HepG2 (cell line): ENCODE data around the gene NCBP3. TPM values are rescaled to one million over a fixed set of nuclear protein-coding genes. Genes with fewer than 3 reads are reported as not detected.

ENCODE experiments used
- ATAC-seq: fragments of 200-7000 bp; cut with Tn5 transposase; 3 replicates; pipeline ENCODE4 v1.9.1; 2020; ENCODE audit warnings: mild to moderate bottlenecking, moderate library complexity
- BruUV-seq: library from RNA; stranded (reverse); fragments of 400-500 nt; replicated peaks from 2 replicates; lab custom pipeline; 2021; lab: Mats Ljungman, UMichigan
- CTCF ChIA-PET: fragments of 300-600 bp; formaldehyde crosslinking; extraction: SDS; loops from one replicate; lab custom pipeline; 2021; ENCODE audit warnings: low total read pairs, inconsistent platforms, low intra/inter-chr PET ratio; lab: Yijun Ruan, JAX
- POLR2A ChIA-PET: fragments of 350-600 bp; sonication (Branson Sonifier 250); formaldehyde crosslinking; loops from one replicate; lab custom pipeline; 2020; ENCODE audit warnings: antibody characterized with exemption, inconsistent platforms; lab: Yijun Ruan, JAX
- DNase-seq: peaks from one replicate; pipeline ENCODE4 v3.0.0-alpha.2; 2015; ENCODE audit warnings: low spot score
- FAIRE-seq: peaks from 3 replicates; lab custom pipeline; 2011; peaks lifted over from hg19 to GRCh38; lab: Jason Lieb, UNC
- H2AFZ ChIP-seq: one replicate; pipeline ENCODE4 v1.6.1; 2011; ENCODE audit warnings: low read length, inconsistent platforms
- H3K27ac ChIP-seq: fragments of 300-600 bp; 3 replicates; pipeline ENCODE4 v1.8.0; 2011; ENCODE audit warnings: mixed run types, mild to moderate bottlenecking, mixed read lengths, low read length, inconsistent platforms; ENCODE audit not compliant: insufficient read depth; ENCODE audit errors: extremely low read length
- H3K27me3 ChIP-seq, 2 experiments: fragments of 200-600 bp in 1 of 2; 2 replicates in 1 of 2; 3 replicates in 1 of 2; pipeline versions ENCODE4 v1.6.0 to v1.8.0; 2011; ENCODE audit warnings: low read length in 2 of 2, mild to moderate bottlenecking in 2 of 2, moderate library complexity in 2 of 2, inconsistent platforms in 1 of 2; ENCODE audit not compliant: insufficient read depth in 2 of 2, control insufficient read depth in 1 of 2
- H3K36me3 ChIP-seq, 2 experiments: fragments of 200-600 bp in 1 of 2; replicated peaks in 1 of 2; 2 replicates in 1 of 2; 3 replicates in 1 of 2; pipeline versions ENCODE4 v1.5.1 to v1.8.0; 2011; ENCODE audit warnings: low read length in 2 of 2, inconsistent platforms in 1 of 2; ENCODE audit not compliant: insufficient read depth in 2 of 2, control insufficient read depth in 1 of 2
- H3K4me1 ChIP-seq: 2 replicates; pipeline ENCODE4 v1.5.1; 2012; ENCODE audit warnings: low read length, inconsistent platforms; ENCODE audit not compliant: insufficient read depth
- H3K4me2 ChIP-seq: 2 replicates; pipeline ENCODE4 v1.6.0; 2011; ENCODE audit warnings: low read depth, low read length, inconsistent platforms
- H3K4me3 ChIP-seq, 3 experiments: fragments of 200-600 bp in 1 of 3; sonication (generic), shearing (Covaris generic) in 1 of 3; replicated peaks in 1 of 3; 2 replicates each; pipeline ENCODE4 v1.5.1; 2011 to 2016; ENCODE audit warnings: low read length in 3 of 3, inconsistent platforms in 2 of 3, low read depth in 2 of 3, mild to moderate bottlenecking in 2 of 3, control low read depth in 1 of 3, mixed read lengths in 1 of 3; ENCODE audit not compliant: insufficient read depth in 1 of 3
- H3K79me2 ChIP-seq: one replicate; pipeline ENCODE4 v1.6.1; 2011; ENCODE audit warnings: low read length, inconsistent platforms; ENCODE audit not compliant: insufficient read depth
- H3K9ac ChIP-seq: 2 replicates; pipeline ENCODE4 v1.6.0; 2011; ENCODE audit warnings: mild to moderate bottlenecking, low read depth, low read length, inconsistent platforms; ENCODE audit not compliant: insufficient read depth
- H3K9me3 ChIP-seq: 2 replicates; pipeline ENCODE4 v1.5.1; 2012; ENCODE audit warnings: mild to moderate bottlenecking, low read length
- H4K20me1 ChIP-seq: 2 replicates; pipeline ENCODE4 v1.6.0; 2011; ENCODE audit warnings: inconsistent platforms, mild to moderate bottlenecking, low read length, moderate library complexity; ENCODE audit not compliant: insufficient read depth
- ATF1 ChIP-seq: IDR thresholded peaks from 2 replicates; pipeline ENCODE4 v1.6.1; 2016; ENCODE audit warnings: mild to moderate bottlenecking, control low read depth
- HNRNPLL ChIP-seq: fragments of 200-400 bp; formaldehyde crosslinking; IDR thresholded peaks from 2 replicates; pipeline ENCODE4 v1.6.1; 2017; ENCODE audit warnings: mild to moderate bottlenecking, low read depth, low read length; ENCODE audit not compliant: poor library complexity, severe bottlenecking
- NFYB ChIP-seq: sonication (generic); formaldehyde crosslinking; IDR thresholded peaks from 2 replicates; pipeline ENCODE4 v1.4.0; 2020; ENCODE audit warnings: missing genetic modification reagents
- ZNF558 ChIP-seq: sonication (generic); formaldehyde crosslinking; IDR thresholded peaks from 2 replicates; pipeline ENCODE4 v1.9.0; 2022; ENCODE audit warnings: mild to moderate bottlenecking, missing genetic modification reagents, borderline replicate concordance
- WGBS: methylation state at CpG from one replicate; pipeline ENCODE4 v1.1.6; 2017; ENCODE audit warnings: low lambda C conversion rate; 5-methylcytosine and 5-hydroxymethylcytosine counted together
- in situ Hi-C: cut with HindIII; loops from 2 replicates; pipeline ENCODE4 v1.10.0; 2017; ENCODE audit warnings: low pct_unique_long_range_greater_than_20kb; ENCODE audit not compliant: extremely low pct_ligation_motif_present
- intact Hi-C: fragments of 100-400 bp; cut with micrococcal nuclease; formaldehyde crosslinking; loops from one replicate; pipeline ENCODE4 v1.10.0; 2022; ENCODE audit not compliant: unreplicated experiment
- polyA plus RNA-seq, 8 experiments: library from polyadenylated mRNA; depleted of rRNA in 3 of 8; stranded (reverse) in 7 of 8; unstranded in 1 of 8; fragments of >200 nt; fragmentation: Illumina TruSeq in 4 of 8; extraction: Trizol in 4 of 8; gene quantifications; 2 replicates each; pipeline versions ENCODE4 v1.2.1 to v1.2.3, GENCODE V29; 2011 to 2016; ENCODE audit warnings: low read depth in 4 of 8, missing spikeins in 1 of 8, mixed read lengths in 1 of 8; ENCODE audit not compliant: insufficient read depth in 1 of 8
- total RNA-seq, 5 experiments: library from RNA; depleted of rRNA; stranded (reverse); fragments of >200 nt; fragmentation: Illumina TruSeq; extraction: Trizol; gene quantifications; 2 replicates each; pipeline ENCODE4 v1.2.3, GENCODE V29; 2016; ENCODE audit warnings: low read depth in 1 of 5

Gene NCBP3
- total and polyA plus RNA-seq, 2 of the 13 experiments (the other 11 are each of a cell fraction or from before 2014, with no cell fraction given): 19.5 to 24.8 TPM

GRCh38 chr17:3864534-3864933, 18.5 kb upstream of the NCBP3 start:
- Histone ChIP-seq H3K27me3 (no peaks in the 10 kb centered on the region), H3K79me2 (no peaks in the 10 kb centered on the region), H3K9me3 (no peaks in the 10 kb centered on the region), H3K27ac (no peak overlapping the region), H2AFZ (no peak overlapping the region), H3K4me1 (peaks cover 10% of the 10 kb centered on the region), H3K9ac (no peak overlapping the region), H3K4me2 (no peak overlapping the region), H3K36me3 (no peaks in the 10 kb centered on the region; a peak in 1 of 5 replicates), H3K4me3 (no peak overlapping the region), H4K20me1 (no peaks in the 10 kb centered on the region)
- CTCF ChIA-PET: no interaction called here
- no peak for ATAC-seq
- DNase-seq: no peak
- in situ Hi-C loops: no loop called here
- POLR2A ChIA-PET: no interaction called here
- WGBS: 83% methylated on average over 9 of the region's 10 CpGs
- BruUV-seq: no TSS peak
- intact Hi-C loops: no loop called here
- FAIRE-seq: no peak
- TF ChIP-seq NFYB (CRISPR knock-in tag) (no peak), ATF1 (CRISPR knock-in tag) (no peak)

- ChIA-PET CTCF (no interaction called here), POLR2A (no interaction called here)
- ATAC-seq (no peak), DNase-seq (no peak), FAIRE-seq (no peak)
- Histone ChIP-seq H3K9me3 (no peaks in the 10 kb centered on the region), H3K79me2 (no peaks in the 10 kb centered on the region), H4K20me1 (no peaks in the 10 kb centered on the region), H3K27ac (no peak overlapping the region), H2AFZ (no peak overlapping the region), H3K4me3 (no peak overlapping the region), H3K27me3 (no peaks in the 10 kb centered on the region), H3K36me3 (no peaks in the 10 kb centered on the region; a peak in 1 of 5 replicates), H3K4me2 (no peak overlapping the region), H3K4me1 (peaks cover 10% of the 10 kb centered on the region; the same call in 1 of the 2 replicates), H3K9ac (no peak overlapping the region)
- intact Hi-C loops: no loop called here
- no TSS peak for BruUV-seq
- WGBS: 95% methylated on average over 21 of the region's 28 CpGs
- in situ Hi-C loops: no loop called here
- TF ChIP-seq HNRNPLL (no peak), ZNF558 (CRISPR knock-in tag) (no peak)
Measured at GRCh38 chr17:3861761-3862681, 16.0 kb upstream of the NCBP3 start.
